Smooth muscle cell (in vitro differentiated cells): ENCODE data around the gene HNRNPA3. TPM values are rescaled to one million over a fixed set of nuclear protein-coding genes. Genes with fewer than 3 reads are reported as not detected.
"Not testable (repeated sequence)": the region's sequence is repeated elsewhere in the genome, so short reads cannot be mapped to it uniquely, and the experiment has no call there.

Experiments
- DNase-seq: peaks from one replicate; lab custom pipeline; 2025; ENCODE audit not compliant: unreplicated experiment; lab: John Stamatoyannopoulos, UW
- H2AFZ ChIP-seq: fragments of 200-600 bp; sonication (generic); 2 replicates; pipeline ENCODE4 v1.6.0; 2016; ENCODE audit warnings: antibody characterized with exemption, low read depth, mild to moderate bottlenecking
- H3F3A ChIP-seq: fragments of 200-600 bp; sonication (generic); 2 replicates; pipeline ENCODE4 v1.6.0; 2017; ENCODE audit warnings: antibody characterized with exemption, low read depth
- H3K27ac ChIP-seq: fragments of 200-600 bp; sonication (generic); 2 replicates; pipeline ENCODE4 v1.5.1; 2016; ENCODE audit warnings: low read depth, mild to moderate bottlenecking
- H3K27me3 ChIP-seq: fragments of 200-600 bp; sonication (generic); 2 replicates; pipeline ENCODE4 v1.6.1; 2016; ENCODE audit warnings: low read depth, mild to moderate bottlenecking
- H3K36me3 ChIP-seq: fragments of 200-600 bp; sonication (generic); 2 replicates; pipeline ENCODE4 v1.5.1; 2016; ENCODE audit warnings: low read depth
- H3K4me1 ChIP-seq: fragments of 200-600 bp; sonication (generic); 2 replicates; pipeline ENCODE4 v1.5.1; 2016; ENCODE audit warnings: low read depth
- H3K4me2 ChIP-seq: fragments of 200-600 bp; sonication (generic); 2 replicates; pipeline ENCODE4 v1.6.0; 2016; ENCODE audit warnings: mild to moderate bottlenecking
- H3K4me3 ChIP-seq: fragments of 200-600 bp; sonication (generic); 2 replicates; pipeline ENCODE4 v1.5.1; 2016; ENCODE audit warnings: mild to moderate bottlenecking
- H3K79me2 ChIP-seq: fragments of 200-600 bp; sonication (generic); 2 replicates; pipeline ENCODE4 v1.6.0; 2016; ENCODE audit warnings: low read depth, mild to moderate bottlenecking
- H3K9ac ChIP-seq: fragments of 200-600 bp; sonication (generic); 2 replicates; pipeline ENCODE4 v1.6.0; 2016; ENCODE audit warnings: low read depth
- H3K9me3 ChIP-seq: fragments of 200-600 bp; sonication (generic); replicated peaks from 2 replicates; pipeline ENCODE4 v1.5.1; 2016; ENCODE audit warnings: low read depth
- H4K20me1 ChIP-seq: fragments of 200-600 bp; sonication (generic); 2 replicates; pipeline ENCODE4 v1.6.0; 2016; ENCODE audit warnings: low read depth
- WGBS: methylation state at CpG from one replicate; pipeline ENCODE4 v1.1.7; 2016; ENCODE audit warnings: low lambda C conversion rate; 5-methylcytosine and 5-hydroxymethylcytosine counted together
- polyA plus RNA-seq: library from polyadenylated mRNA; unstranded; fragments of >200 nt; fragmentation: Nextera tagmentation; extraction: Ambion mirVana; gene quantifications from 2 replicates; pipeline ENCODE4 v1.2.1, GENCODE V29; 2016
- total RNA-seq: library from RNA; depleted of rRNA; stranded (reverse); fragments of >200 nt; gene quantifications from 2 replicates; pipeline ENCODE4 v1.2.3, GENCODE V29; 2014
- TF ChIP-seq, protein P1 (sequence below): fragments of 200-600 bp; sonication (generic); IDR thresholded peaks from 2 replicates; pipeline ENCODE4 v1.5.1; 2017; ENCODE audit warnings: borderline replicate concordance, mild to moderate bottlenecking, antibody characterized with exemption; ENCODE audit not compliant: insufficient read depth, poor library complexity, severe bottlenecking

Gene HNRNPA3
- total and polyA plus RNA-seq, 2 experiments from 2014 or later: 40.3 to 55.8 TPM

DNA sequence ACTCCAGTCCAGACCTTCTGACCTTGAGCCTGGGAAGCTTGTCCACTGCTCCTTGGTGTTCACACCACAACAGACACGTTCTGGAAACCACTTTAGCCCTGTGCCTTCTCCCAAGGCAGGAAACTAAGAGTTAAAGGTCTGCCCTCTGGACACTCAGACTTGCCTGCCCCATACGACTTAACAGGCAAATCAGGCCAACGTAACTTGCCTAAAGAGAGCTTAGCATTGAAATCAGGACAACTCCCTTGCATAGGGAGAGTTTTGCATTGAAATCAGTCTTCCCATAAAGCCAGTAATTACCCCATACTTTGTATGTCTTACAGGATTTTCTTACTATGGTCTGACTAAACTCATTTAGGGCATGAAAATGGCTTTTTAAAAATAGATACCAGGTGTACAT, 33.4 kb downstream of the HNRNPA3 start:
- Histone ChIP-seq H3K9me3 (no peaks in the 10 kb centered on the region), H3K79me2 (peaks cover 88% of the 10 kb centered on the region), H3K27ac (peak overlapping the region; percentile 98), H2AFZ (no peak overlapping the region), H3K4me1 (peaks cover 33% of the 10 kb centered on the region), H3F3A (peaks cover 46% of the 10 kb centered on the region), H3K36me3 (no peaks in the 10 kb centered on the region), H3K4me3 (no peak overlapping the region), H3K9ac (peak overlapping the region; percentile 90), H3K27me3 (no peaks in the 10 kb centered on the region), H4K20me1 (peaks cover 70% of the 10 kb centered on the region), H3K4me2 (peak overlapping the region; percentile 69)
- no peak for DNase-seq
- 5% methylated on average over 3 of the region's 3 CpGs for WGBS
- TF ChIP-seq, protein P1, sequence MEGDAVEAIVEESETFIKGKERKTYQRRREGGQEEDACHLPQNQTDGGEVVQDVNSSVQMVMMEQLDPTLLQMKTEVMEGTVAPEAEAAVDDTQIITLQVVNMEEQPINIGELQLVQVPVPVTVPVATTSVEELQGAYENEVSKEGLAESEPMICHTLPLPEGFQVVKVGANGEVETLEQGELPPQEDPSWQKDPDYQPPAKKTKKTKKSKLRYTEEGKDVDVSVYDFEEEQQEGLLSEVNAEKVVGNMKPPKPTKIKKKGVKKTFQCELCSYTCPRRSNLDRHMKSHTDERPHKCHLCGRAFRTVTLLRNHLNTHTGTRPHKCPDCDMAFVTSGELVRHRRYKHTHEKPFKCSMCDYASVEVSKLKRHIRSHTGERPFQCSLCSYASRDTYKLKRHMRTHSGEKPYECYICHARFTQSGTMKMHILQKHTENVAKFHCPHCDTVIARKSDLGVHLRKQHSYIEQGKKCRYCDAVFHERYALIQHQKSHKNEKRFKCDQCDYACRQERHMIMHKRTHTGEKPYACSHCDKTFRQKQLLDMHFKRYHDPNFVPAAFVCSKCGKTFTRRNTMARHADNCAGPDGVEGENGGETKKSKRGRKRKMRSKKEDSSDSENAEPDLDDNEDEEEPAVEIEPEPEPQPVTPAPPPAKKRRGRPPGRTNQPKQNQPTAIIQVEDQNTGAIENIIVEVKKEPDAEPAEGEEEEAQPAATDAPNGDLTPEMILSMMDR: no peak

GRCh38 chr2:177246523-177247030, 34.0 kb downstream of the HNRNPA3 start:
- H3K4me3 ChIP-seq, DNase-seq, H3K36me3 ChIP-seq, H3K9me3 ChIP-seq, H2AFZ ChIP-seq, H3K27me3 ChIP-seq: not testable (repeated sequence)
- H3F3A ChIP-seq: peaks cover 44% of the 10 kb centered on the region
- peaks cover 72% of the 10 kb centered on the region for H4K20me1 ChIP-seq
- peak overlapping the region; percentile 90 for H3K9ac ChIP-seq
- H3K4me1 ChIP-seq: peaks cover 27% of the 10 kb centered on the region
- H3K27ac ChIP-seq: peak overlapping the region; percentile 98
- H3K79me2 ChIP-seq: peaks cover 88% of the 10 kb centered on the region
- 85% methylated on average over 2 of the region's 2 CpGs for WGBS
- H3K4me2 ChIP-seq: peak overlapping the region; percentile 69

DNA sequence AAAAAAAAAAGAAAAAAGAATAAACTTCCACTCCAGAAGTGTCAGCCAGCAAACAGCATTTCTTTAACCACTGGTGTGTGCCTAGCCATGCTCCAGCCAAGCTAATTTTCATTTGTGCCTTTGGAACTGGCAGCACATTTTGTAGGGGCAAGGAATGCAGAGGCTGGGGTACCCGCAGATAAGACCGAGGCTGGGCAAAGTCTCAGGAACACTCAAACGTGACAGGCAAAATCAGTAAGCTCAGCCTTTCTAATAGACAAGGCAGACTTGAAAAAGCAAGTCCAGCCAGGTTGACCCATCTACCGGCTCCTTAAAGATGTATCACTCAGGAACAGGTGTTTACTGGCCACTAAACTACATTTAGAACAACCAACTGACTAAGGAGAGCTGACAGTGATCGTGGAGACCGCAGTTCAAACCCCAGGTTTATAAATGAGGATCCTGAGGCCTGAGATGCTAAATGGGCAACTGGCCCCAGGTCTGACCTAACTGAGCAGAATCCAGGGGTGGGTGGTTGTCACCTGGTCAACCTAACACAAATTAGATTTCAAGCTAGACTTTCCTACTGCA, 35.2 kb downstream of the HNRNPA3 start:
- 89% methylated on average over 6 of the region's 6 CpGs for WGBS
- H3K4me1 ChIP-seq: peaks cover 15% of the 10 kb centered on the region
- no peak overlapping the region for H3K4me2 ChIP-seq
- peaks cover 40% of the 10 kb centered on the region for H3F3A ChIP-seq
- no peaks in the 10 kb centered on the region for H3K36me3 ChIP-seq
- no peaks in the 10 kb centered on the region for H3K9me3 ChIP-seq
- H3K27me3 ChIP-seq: no peaks in the 10 kb centered on the region
- no peak for DNase-seq
- no peak overlapping the region for H2AFZ ChIP-seq
- peaks cover 77% of the 10 kb centered on the region for H4K20me1 ChIP-seq
- H3K9ac ChIP-seq: no peak overlapping the region
- TF ChIP-seq, protein P1: no peak
- peak overlapping the region; percentile 98 for H3K27ac ChIP-seq
- peaks cover 96% of the 10 kb centered on the region for H3K79me2 ChIP-seq
- no peak overlapping the region for H3K4me3 ChIP-seq

- Histone ChIP-seq H4K20me1 (peaks cover 89% of the 10 kb centered on the region), H3K79me2 (peaks cover 96% of the 10 kb centered on the region), H3F3A (peaks cover 36% of the 10 kb centered on the region), H3K4me2 (no peak overlapping the region), H3K4me1 (peaks cover 6% of the 10 kb centered on the region), H3K27me3 (no peaks in the 10 kb centered on the region), H3K9me3 (no peaks in the 10 kb centered on the region), H2AFZ (no peak overlapping the region), H3K27ac (peak overlapping the region; percentile 98), H3K4me3 (no peak overlapping the region), H3K9ac (no peak overlapping the region), H3K36me3 (no peaks in the 10 kb centered on the region)
- DNase-seq: no peak
- WGBS: 91% methylated on average over 7 of the region's 7 CpGs
- TF ChIP-seq, protein P1: no peak
Measured at GRCh38 chr2:177249038-177249437, 36.4 kb downstream of the HNRNPA3 start.
